AG10803 (cell line): ENCODE results near the gene IPMK.

ENCODE experiments used
- DNase-seq: peaks from one replicate; pipeline ENCODE4 v3.0.0; 2010; ENCODE audit warnings: low read depth
- H3K4me3 ChIP-seq: 2 replicates; pipeline ENCODE4 v1.5.1; 2011; ENCODE audit warnings: mild to moderate bottlenecking, low read length, control low read depth
- TF ChIP-seq, protein P1 (sequence below): conservative IDR thresholded peaks from 2 replicates; pipeline ENCODE4 v1.5.1; 2011; ENCODE audit warnings: mild to moderate bottlenecking, low read length, control low read depth, inconsistent platforms

The IPMK gene

GRCh38 chr10:58189269-58189668, 78.4 kb downstream of the IPMK start:
- TF ChIP-seq, protein P1, sequence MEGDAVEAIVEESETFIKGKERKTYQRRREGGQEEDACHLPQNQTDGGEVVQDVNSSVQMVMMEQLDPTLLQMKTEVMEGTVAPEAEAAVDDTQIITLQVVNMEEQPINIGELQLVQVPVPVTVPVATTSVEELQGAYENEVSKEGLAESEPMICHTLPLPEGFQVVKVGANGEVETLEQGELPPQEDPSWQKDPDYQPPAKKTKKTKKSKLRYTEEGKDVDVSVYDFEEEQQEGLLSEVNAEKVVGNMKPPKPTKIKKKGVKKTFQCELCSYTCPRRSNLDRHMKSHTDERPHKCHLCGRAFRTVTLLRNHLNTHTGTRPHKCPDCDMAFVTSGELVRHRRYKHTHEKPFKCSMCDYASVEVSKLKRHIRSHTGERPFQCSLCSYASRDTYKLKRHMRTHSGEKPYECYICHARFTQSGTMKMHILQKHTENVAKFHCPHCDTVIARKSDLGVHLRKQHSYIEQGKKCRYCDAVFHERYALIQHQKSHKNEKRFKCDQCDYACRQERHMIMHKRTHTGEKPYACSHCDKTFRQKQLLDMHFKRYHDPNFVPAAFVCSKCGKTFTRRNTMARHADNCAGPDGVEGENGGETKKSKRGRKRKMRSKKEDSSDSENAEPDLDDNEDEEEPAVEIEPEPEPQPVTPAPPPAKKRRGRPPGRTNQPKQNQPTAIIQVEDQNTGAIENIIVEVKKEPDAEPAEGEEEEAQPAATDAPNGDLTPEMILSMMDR = no peak
- peak; percentile 42 for DNase-seq
- H3K4me3 ChIP-seq = no peak overlapping the region

GRCh38 chr10:58184120-58184670, 83.5 kb downstream of the IPMK start:
- peak; percentile 16 for DNase-seq
- TF ChIP-seq, protein P1 = no peak
- H3K4me3 ChIP-seq = no peak overlapping the region

DNA sequence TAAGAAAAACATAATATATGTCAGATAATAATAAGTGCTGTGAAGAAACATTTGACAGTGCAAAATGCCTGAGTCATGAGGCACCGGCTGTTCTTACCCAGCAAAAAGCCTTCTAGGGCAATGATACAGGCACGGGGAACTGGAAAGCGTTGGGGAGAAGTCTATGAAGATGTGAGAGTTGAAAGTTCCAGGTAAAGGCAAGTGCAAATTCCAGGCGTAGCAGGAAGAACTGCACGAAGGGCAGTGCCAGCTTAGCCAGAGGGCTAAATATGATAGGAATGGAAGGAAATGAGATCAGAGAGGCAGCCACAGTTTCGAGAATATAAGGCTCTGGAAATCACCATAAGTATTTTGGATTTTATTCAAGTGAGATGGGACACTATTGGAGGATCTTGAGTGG, 87.0 kb downstream of the IPMK start:
- H3K4me3 ChIP-seq = no peak overlapping the region
- DNase-seq = peak; percentile 5
- TF ChIP-seq, protein P1 = no peak

GRCh38 chr10:58179238-58179637, 88.5 kb downstream of the IPMK start:
- TF ChIP-seq, protein P1 = no peak
- H3K4me3 ChIP-seq = no peak overlapping the region
- peak; percentile 4 for DNase-seq

DNA sequence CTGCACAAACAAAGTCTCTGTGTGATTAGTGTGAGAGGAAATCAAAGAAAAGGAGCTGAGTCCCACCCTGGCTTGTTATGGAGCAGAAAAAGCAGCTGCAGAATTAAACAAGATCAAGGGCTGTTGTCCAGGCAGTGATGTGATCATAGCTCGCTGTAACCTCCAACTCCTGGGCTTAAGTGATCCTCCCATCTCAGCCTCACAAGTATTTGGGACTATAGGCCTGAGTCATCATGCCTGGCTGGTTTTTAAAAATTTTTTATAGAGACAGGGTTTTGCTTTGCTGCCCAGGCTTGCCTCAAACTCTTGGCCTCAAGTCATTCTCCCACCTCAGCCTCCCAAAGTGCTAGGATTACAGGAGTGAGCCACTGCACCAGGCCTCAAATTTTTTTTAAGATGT, 88.9 kb downstream of the IPMK start:
- peak; percentile 15 for DNase-seq
- TF ChIP-seq, protein P1 = no peak
- H3K4me3 ChIP-seq = no peak overlapping the region

- DNase-seq = peak; percentile 53
- TF ChIP-seq, protein P1 = peak; percentile 74
- H3K4me3 ChIP-seq = no peak overlapping the region
These were observed 90.2 kb downstream of the IPMK start for GRCh38 chr10:58177362-58177947.
